COLO668 (cell line): ENCODE measurements around the gene TMEM101.
A peak's percentile ranks its signal among the peaks of the same experiment; 100 is the strongest.
"Not testable (repeated sequence)": the region's sequence is repeated elsewhere in the genome, so short reads cannot be mapped to it uniquely, and the experiment has no call there.

ENCODE experiments used
- DNase-seq: peaks from one replicate; lab custom pipeline; 2025; ENCODE audit not compliant: unreplicated experiment; lab: John Stamatoyannopoulos, UW

TMEM101 gene

GRCh38 chr17:44014437-44015172 is at the start of gene TMEM101:
Gene TMEM101, minus strand, starts transcription at chr17:44014963. Its CDS starts 11 bp downstream, at chr17:44014952.
- peak; percentile 82 for DNase-seq

- DNase-seq, result no peak
These were observed 49.2 kb upstream of the TMEM101 start for GRCh38 chr17:44063704-44064639.

- DNase-seq, result no peak
These were observed 48.1 kb upstream of the TMEM101 start for GRCh38 chr17:44062871-44063270.

- no peak for DNase-seq
These were observed 46.7 kb upstream of the TMEM101 start for GRCh38 chr17:44061446-44061845.

GRCh38 chr17:44059101-44059892 is 44.5 kb upstream of the TMEM101 start:
- no peak for DNase-seq

- no peak for DNase-seq
These were observed 38.5 kb upstream of the TMEM101 start for GRCh38 chr17:44053125-44053872.

GRCh38 chr17:44049294-44050060 is 34.7 kb upstream of the TMEM101 start:
- no peak for DNase-seq

GRCh38 chr17:44046893-44047292 is 32.1 kb upstream of the TMEM101 start:
- not testable (repeated sequence) for DNase-seq

GRCh38 chr17:44045486-44045885 is 30.7 kb upstream of the TMEM101 start:
- DNase-seq, result no peak

GRCh38 chr17:44044071-44044470 is 29.3 kb upstream of the TMEM101 start:
- DNase-seq, result no peak

- DNase-seq, result no peak
These were observed 28.5 kb upstream of the TMEM101 start for GRCh38 chr17:44043272-44043696.

GRCh38 chr17:44039829-44040635 is 25.3 kb upstream of the TMEM101 start:
- DNase-seq, result no peak

- DNase-seq, result no peak
These were observed 23.8 kb upstream of the TMEM101 start for GRCh38 chr17:44038604-44039011.

- DNase-seq, result no peak
These were observed 22.7 kb upstream of the TMEM101 start for GRCh38 chr17:44037471-44037870.

- not testable (repeated sequence) for DNase-seq
These were observed 19.9 kb upstream of the TMEM101 start for GRCh38 chr17:44034688-44035087.

GRCh38 chr17:44033861-44034408 is 19.2 kb upstream of the TMEM101 start:
- DNase-seq, result no peak

- DNase-seq, result no peak
These were observed 15.7 kb upstream of the TMEM101 start for GRCh38 chr17:44030482-44030881.

- DNase-seq, result no peak
These were observed 15.0 kb upstream of the TMEM101 start for GRCh38 chr17:44029736-44030135.

- DNase-seq, result no peak
These were observed 10.1 kb upstream of the TMEM101 start for GRCh38 chr17:44024853-44025252.
